ENCODE results near the gene CTNND1.
A peak's percentile ranks its signal among the peaks of the same experiment; 100 is the strongest.

The CTNND1 gene

DNA sequence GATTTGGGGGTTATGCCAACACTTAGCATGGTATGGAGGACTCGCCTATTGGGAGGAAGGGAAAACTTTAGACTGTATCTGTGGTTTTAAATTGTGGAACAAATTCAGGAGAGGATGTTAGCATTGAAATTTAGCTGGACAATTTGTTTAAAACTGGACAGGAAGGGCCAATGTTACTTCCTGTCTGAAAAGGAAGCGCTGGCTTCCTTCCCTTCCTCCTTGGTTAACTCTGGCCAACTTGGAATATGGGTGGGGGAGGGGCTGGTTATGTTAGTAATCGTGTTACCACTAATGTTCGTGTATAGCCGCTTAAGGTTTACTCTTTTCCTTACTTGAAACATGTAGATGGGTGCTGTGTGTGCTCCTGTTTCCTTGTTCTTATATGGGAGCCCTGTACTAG lies 13.9 kb downstream of the CTNND1 start:
- DNase-seq (ENCODE audit: insufficient read length, low spot score) (no peak), FAIRE-seq (no peak)
- TF ChIP-seq POLR2A (IDR thresholded peaks at IDR 0.05; ENCODE audit: low read depth, low read length), result no peak

DNA sequence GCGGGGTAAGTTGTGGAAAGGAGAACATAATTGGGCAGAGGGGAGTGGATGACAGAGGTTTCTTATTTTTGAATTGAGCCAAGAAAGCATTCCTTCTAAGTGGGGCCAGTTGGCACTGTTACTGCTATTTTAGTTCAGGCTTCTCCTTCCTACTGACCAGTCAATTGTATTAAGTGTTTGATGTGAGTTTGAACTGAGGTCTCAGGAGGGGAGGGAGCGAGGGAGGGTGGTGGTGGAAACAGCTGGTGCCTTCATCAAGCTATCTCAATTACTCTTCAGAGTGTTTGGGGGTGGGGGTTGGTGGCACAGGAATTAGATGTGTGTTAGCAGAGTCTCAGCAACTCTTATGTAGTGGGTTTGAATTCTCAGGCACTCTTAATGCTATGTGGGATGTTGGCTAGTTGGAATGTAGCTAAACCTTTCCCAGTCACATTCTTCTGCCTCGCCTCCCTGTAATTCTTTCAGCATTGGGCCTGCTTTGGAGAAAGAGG lies 14.5 kb downstream of the CTNND1 start:
- TF ChIP-seq POLR2A (IDR thresholded peaks at IDR 0.05; ENCODE audit: low read depth, low read length), result no peak
- no peak for DNase-seq (ENCODE audit: insufficient read length, low spot score)
- FAIRE-seq, result no peak

DNA sequence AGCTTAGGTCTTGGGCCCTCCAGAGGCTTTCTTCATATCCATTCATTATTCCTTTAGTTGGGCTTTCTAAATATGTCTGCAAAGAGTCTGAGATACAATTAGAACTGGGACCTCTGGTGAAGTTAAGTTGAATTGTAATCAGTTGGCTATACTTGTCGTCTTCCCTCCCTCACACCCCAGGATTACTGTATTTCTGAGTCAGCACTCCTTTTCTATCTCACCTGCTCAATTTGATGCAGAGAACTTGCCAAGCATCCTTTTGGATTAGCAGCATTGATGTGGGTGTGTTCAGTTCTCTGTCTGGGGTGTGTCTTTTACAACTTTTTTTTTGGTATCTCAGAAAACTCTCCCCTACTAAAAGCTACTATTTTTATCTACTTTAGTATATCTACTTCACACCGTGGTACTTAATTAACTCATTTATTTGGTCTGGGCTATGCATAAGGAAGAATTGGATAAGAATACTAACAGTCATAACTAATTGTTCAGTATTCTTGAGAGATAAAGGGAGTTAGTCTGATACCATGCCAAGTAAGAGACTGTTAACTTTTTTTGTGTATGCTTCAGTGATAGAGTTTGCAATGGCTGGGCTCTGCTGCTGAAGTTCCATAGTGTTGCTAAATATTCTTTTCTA lies 15.1 kb downstream of the CTNND1 start:
- no peak for TF ChIP-seq POLR2A (IDR thresholded peaks at IDR 0.05; ENCODE audit: low read depth, low read length)
- no peak for DNase-seq (ENCODE audit: insufficient read length, low spot score)
- no peak for FAIRE-seq

- FAIRE-seq (no peak), DNase-seq (ENCODE audit: insufficient read length, low spot score) (no peak)
- TF ChIP-seq POLR2A (IDR thresholded peaks at IDR 0.05; ENCODE audit: low read depth, low read length), result no peak
Observed at GRCh38 chr11:57777969-57778317, 16.3 kb downstream of the CTNND1 start.

GRCh38 chr11:57778318-57779037 lies 16.9 kb downstream of the CTNND1 start:
- DNase-seq (ENCODE audit: insufficient read length, low spot score) (peak; percentile 67), FAIRE-seq (peak; percentile 61)
- TF ChIP-seq POLR2A (IDR thresholded peaks at IDR 0.05; ENCODE audit: low read depth, low read length), result no peak

DNA sequence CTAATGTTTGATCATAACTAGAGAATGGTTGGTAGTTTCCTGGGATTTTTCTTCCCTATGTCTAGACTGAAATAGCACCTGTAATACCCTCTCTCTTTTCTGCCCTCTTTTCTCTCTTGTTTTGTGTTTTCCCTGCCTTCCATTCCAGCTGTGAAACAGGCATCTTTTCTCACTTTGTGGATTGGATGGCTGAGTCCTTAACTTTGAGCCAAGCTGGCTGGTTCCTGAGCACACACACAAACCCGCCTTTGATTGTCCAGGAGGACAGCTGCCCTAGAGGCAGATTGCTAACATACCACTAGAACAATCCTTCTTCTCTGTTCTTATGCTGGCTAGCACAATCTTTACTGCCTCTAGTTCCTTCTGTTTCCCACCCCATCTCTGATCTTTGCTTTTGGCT lies 17.7 kb downstream of the CTNND1 start:
- TF ChIP-seq POLR2A (IDR thresholded peaks at IDR 0.05; ENCODE audit: low read depth, low read length), result no peak
- DNase-seq (ENCODE audit: insufficient read length, low spot score) (no peak), FAIRE-seq (no peak)

- TF ChIP-seq POLR2A (IDR thresholded peaks at IDR 0.05; ENCODE audit: low read depth, low read length), result no peak
- FAIRE-seq (no peak), DNase-seq (ENCODE audit: insufficient read length, low spot score) (no peak)
Observed at GRCh38 chr11:57781529-57781943, 19.9 kb downstream of the CTNND1 start.

GRCh38 chr11:57785072-57785471 lies 23.5 kb downstream of the CTNND1 start:
- DNase-seq (ENCODE audit: insufficient read length, low spot score), result no peak
- no peak for FAIRE-seq

GRCh38 chr11:57786436-57786835 lies 24.8 kb downstream of the CTNND1 start:
- no peak for TF ChIP-seq POLR2A (IDR thresholded peaks at IDR 0.05; ENCODE audit: low read depth, low read length)
- DNase-seq (ENCODE audit: insufficient read length, low spot score) (no peak), FAIRE-seq (no peak)

More at GRCh38 chr11:57785072-57785471, 23.5 kb downstream of the CTNND1 start:
- TF ChIP-seq POLR2A (IDR thresholded peaks at IDR 0.05; ENCODE audit: low read depth, low read length), result no peak

- FAIRE-seq (no peak), DNase-seq (ENCODE audit: insufficient read length, low spot score) (no peak)
- no peak for TF ChIP-seq POLR2A (IDR thresholded peaks at IDR 0.05; ENCODE audit: low read depth, low read length)
Observed at GRCh38 chr11:57787006-57787604, 25.5 kb downstream of the CTNND1 start.

DNA sequence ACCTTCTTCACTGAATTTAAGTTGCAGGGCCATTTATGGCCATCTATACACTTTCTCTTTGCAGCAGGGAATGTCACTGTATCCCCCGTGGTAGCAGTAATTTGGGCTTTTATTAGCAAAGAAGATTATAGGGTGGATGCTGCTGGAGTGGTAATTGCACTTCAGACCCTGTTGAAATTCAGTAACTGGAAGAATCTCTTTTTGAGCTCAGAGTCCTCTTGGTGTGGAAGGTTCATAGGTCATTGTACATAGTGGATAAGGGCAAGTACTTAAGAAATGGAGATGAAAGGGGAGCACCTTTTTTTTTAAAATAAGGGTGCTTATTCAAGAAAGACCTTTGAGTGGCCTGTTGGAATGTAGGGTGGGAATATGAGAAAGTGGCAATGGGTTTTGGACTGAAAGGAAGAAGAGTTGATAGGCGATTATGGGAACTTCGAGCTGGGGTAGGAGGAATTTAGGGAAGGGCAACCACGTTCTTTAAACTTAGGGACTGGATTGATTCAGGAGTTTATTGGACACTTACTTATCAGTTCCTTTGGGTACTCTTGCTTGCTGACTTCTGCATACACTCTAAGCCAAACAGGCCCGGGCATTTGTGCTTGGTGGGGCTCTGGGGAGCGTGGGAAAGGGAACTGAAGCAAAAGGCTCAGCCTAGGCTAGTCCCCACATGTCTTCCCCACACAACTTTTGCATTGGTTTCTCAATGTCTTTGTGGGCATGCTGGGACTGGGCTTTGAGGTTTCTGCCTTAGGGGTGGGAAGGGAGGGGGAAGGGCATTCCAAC lies 26.5 kb downstream of the CTNND1 start:
- FAIRE-seq, result no peak
- no peak for DNase-seq (ENCODE audit: insufficient read length, low spot score)
- no peak for TF ChIP-seq POLR2A (IDR thresholded peaks at IDR 0.05; ENCODE audit: low read depth, low read length)

- FAIRE-seq (no peak), DNase-seq (ENCODE audit: insufficient read length, low spot score) (no peak)
- no peak for TF ChIP-seq POLR2A (IDR thresholded peaks at IDR 0.05; ENCODE audit: low read depth, low read length)
Observed at GRCh38 chr11:57788703-57789088, 27.1 kb downstream of the CTNND1 start.

- DNase-seq (ENCODE audit: insufficient read length, low spot score) (no peak), FAIRE-seq (no peak)
- TF ChIP-seq POLR2A (IDR thresholded peaks at IDR 0.05; ENCODE audit: low read depth, low read length), result no peak
Observed at GRCh38 chr11:57791321-57792059, 29.9 kb downstream of the CTNND1 start.

Measured in H54 (cell line).